Bronchial epithelial cell (primary cell): ENCODE results near the gene PARP15. TPM values are rescaled to one million over a fixed set of nuclear protein-coding genes. Genes with fewer than 3 reads are reported as not detected.
A peak's percentile ranks its signal among the peaks of the same experiment; 100 is the strongest.

Experiments
- DNase-seq: peaks from one replicate; pipeline ENCODE4 v3.0.0-alpha.2; 2010; ENCODE audit warnings: low read depth
- FAIRE-seq: peaks from 2 replicates; lab custom pipeline; 2011; peaks lifted over from hg19 to GRCh38; lab: Jason Lieb, UNC
- H3K27me3 ChIP-seq: 2 replicates; pipeline ENCODE4 v1.5.1; 2011; ENCODE audit warnings: low read length; ENCODE audit not compliant: control insufficient read depth, insufficient read depth
- H3K36me3 ChIP-seq: 2 replicates; pipeline ENCODE4 v1.5.1; 2011; ENCODE audit warnings: low read length; ENCODE audit not compliant: control insufficient read depth, insufficient read depth
- H3K4me3 ChIP-seq: 2 replicates; pipeline ENCODE4 v1.5.1; 2011; ENCODE audit warnings: mild to moderate bottlenecking, low read depth, low read length, control low read depth
- total RNA-seq: library from RNA; depleted of rRNA; stranded (reverse); fragments of >200 nt; gene quantifications from 2 replicates; pipeline ENCODE4 v1.2.1, GENCODE V29; 2014
- TF ChIP-seq, protein P1 (sequence below): IDR thresholded peaks from 2 replicates; pipeline ENCODE4 v1.5.1; 2011; ENCODE audit warnings: mild to moderate bottlenecking, moderate library complexity, low read length, control low read depth, inconsistent platforms; ENCODE audit not compliant: insufficient read depth, severe bottlenecking

The PARP15 gene
- total RNA-seq, 1 donor from 2014 or later: 0.26 TPM

DNA sequence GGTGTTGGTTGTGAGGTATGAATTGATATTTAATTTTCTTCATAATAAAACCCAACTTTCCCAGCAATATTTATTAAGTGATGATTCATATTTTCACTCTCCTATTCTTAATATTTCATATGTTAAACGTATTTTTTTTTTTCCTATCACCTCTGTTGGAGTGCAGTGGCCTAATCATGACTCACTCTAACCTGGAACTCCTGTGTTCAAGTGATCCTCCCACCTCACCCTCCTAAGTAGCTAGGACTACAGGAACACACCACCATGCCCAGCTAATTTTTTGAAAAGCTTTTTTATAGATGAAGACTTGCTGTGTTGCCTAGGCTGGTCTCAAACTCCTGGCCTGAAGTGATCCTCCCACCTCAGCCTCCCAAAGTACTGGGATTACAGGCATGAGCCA, 8.6 kb downstream of the PARP15 start:
- peak; percentile 83 for DNase-seq
- H3K36me3 ChIP-seq: no peaks in the 10 kb centered on the region
- H3K4me3 ChIP-seq: no peak overlapping the region
- FAIRE-seq: no peak
- TF ChIP-seq, protein P1, sequence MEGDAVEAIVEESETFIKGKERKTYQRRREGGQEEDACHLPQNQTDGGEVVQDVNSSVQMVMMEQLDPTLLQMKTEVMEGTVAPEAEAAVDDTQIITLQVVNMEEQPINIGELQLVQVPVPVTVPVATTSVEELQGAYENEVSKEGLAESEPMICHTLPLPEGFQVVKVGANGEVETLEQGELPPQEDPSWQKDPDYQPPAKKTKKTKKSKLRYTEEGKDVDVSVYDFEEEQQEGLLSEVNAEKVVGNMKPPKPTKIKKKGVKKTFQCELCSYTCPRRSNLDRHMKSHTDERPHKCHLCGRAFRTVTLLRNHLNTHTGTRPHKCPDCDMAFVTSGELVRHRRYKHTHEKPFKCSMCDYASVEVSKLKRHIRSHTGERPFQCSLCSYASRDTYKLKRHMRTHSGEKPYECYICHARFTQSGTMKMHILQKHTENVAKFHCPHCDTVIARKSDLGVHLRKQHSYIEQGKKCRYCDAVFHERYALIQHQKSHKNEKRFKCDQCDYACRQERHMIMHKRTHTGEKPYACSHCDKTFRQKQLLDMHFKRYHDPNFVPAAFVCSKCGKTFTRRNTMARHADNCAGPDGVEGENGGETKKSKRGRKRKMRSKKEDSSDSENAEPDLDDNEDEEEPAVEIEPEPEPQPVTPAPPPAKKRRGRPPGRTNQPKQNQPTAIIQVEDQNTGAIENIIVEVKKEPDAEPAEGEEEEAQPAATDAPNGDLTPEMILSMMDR: no peak
- no peaks in the 10 kb centered on the region for H3K27me3 ChIP-seq

DNA sequence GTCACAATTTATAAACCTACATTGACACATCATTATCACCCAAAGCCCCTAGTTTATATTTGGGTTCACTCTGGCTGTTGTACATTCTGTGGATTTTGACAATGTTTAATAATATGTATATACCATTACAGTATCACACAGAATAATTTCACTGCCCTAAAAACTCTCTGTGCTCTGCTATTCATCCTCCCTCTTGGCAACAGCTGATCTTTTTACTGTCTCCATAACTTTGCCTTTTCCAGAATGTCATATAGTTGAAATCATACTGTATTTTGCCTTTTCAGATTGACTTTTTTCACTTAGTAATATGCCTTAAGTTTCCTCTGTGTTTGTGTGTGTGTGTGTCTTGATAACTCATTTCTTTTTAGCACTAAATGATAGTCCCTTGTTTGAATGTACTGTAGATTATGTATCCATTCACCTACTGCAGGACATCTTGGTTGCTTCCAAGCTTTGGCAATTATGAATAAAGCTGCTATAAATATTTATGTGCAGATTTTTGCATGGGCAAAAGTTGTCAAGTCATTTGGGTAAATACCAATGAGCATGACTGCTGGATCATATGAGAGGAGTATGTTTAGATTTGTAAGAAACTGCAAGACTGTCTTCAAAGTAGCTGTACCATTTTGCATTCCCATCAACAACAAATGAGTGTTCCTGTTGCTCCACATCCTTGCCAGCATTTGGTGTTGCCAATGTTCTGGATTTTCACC, 9.5 kb downstream of the PARP15 start:
- no peak for DNase-seq
- FAIRE-seq: no peak
- H3K4me3 ChIP-seq: no peak overlapping the region
- no peaks in the 10 kb centered on the region for H3K27me3 ChIP-seq
- TF ChIP-seq, protein P1: no peak
- no peaks in the 10 kb centered on the region for H3K36me3 ChIP-seq

DNA sequence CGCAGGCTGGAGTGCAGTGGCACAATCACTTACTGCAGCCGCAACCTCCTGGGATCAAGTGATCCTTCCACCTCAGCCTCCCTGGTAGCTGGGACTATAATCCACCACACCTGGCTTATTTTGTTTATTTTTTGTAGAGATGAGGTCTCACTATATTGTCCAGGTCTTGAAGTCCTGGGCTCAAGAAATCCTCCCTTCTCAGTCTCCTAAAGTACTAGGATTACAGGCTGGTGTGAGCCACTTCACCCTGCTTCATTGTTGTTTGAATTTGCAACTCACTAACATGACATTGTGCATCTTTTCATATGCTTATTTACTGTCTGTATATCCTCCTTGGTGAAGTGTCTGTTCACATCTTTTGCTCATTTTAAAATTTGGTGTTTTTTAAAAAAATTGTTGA, 10.1 kb downstream of the PARP15 start:
- H3K27me3 ChIP-seq: no peaks in the 10 kb centered on the region
- no peak overlapping the region for H3K4me3 ChIP-seq
- TF ChIP-seq, protein P1: no peak
- FAIRE-seq (no peak), DNase-seq (no peak)
- H3K36me3 ChIP-seq: no peaks in the 10 kb centered on the region

DNA sequence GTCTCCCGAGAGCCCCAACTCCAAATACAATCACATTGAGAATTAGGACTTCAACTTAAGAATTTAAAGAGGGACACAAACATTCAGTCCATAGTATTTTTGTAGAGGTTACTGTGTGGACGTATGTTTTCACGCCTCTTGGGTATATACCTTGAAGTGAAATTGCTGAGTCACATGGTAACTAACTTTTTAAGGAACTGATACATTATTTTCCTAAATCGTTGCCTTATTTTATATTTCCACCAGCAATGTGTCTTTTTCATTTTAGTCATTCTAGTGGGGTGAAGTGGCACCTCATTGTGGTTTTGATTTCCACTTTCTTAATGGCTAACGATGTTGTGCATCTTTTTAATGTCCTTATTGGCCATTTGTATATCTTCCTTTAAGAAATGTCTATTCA, 11.8 kb downstream of the PARP15 start:
- TF ChIP-seq, protein P1: no peak
- no peaks in the 10 kb centered on the region for H3K36me3 ChIP-seq
- FAIRE-seq (no peak), DNase-seq (no peak)
- H3K4me3 ChIP-seq: no peak overlapping the region
- no peaks in the 10 kb centered on the region for H3K27me3 ChIP-seq

DNA sequence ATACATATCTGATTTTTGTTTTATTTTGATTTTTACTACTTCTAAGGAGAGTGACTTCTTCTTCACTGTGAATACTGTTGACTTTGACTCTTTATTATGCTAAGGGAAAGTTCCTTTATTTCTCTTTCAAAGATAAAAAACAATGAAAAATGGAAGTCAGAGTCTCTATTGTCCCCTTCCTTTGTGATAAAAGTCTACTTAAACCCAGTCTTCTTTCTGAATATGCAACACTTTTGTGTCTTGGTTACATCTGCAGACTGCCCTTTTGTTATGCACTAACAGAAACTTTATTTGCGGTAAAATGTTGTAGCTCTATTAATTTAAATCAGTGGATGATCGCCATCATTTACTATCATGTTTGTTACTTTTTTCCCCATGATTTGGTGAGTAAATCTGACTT, 13.2 kb downstream of the PARP15 start:
- DNase-seq (no peak), FAIRE-seq (no peak)
- Histone ChIP-seq H3K36me3 (no peaks in the 10 kb centered on the region), H3K27me3 (no peaks in the 10 kb centered on the region), H3K4me3 (no peak overlapping the region)
- TF ChIP-seq, protein P1: no peak

DNA sequence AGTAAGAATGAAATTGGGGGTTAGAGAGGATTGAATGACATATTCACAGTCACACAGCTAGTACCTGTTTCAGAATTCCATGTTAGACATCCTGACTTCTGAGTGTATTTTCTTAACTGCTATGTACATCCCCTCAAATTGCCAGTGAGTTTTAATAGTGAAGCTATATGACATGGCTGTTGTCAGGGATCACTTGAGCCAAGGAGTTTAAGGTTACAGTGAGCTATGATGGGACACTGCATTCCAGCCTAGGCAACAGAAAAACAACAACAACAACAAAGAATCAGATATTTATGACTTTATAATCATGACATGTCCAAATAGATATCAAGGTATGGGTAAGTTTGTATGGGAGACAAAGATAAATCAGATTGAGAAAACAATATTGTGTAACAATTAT, 16.6 kb downstream of the PARP15 start:
- H3K27me3 ChIP-seq: no peaks in the 10 kb centered on the region
- no peak for FAIRE-seq
- TF ChIP-seq, protein P1: no peak
- H3K36me3 ChIP-seq: no peaks in the 10 kb centered on the region
- no peak overlapping the region for H3K4me3 ChIP-seq
- no peak for DNase-seq
